ENCODE data around the gene LALBA. TPM values are rescaled to one million over a fixed set of nuclear protein-coding genes. Genes with fewer than 3 reads are reported as not detected.

Gene LALBA
- not detected in 2 replicates for total RNA-seq

DNA sequence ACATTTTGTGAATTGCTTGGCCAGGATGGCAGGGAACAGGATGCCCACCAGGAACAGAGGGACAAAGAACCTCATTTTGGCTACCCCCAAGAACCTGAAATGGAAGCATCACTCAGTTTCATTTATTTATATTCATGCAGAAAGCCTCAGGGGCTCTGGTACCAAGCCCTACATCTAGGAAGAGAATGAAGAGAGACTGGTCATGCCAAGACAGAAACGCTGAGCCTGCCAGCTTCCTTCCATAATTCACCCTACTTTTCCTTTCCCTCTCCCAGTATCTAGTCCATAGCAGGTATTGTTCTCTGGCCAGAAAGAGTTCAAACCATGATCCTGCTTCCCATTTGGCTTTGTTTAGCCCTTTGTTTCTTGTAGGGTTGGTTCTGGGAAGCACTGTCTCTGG is at the start of gene LALBA:
LALBA (minus strand) TSS at position 101 of the 400 bp plus-strand sequence; CDS start at position 75, 26 bp downstream.

DNA sequence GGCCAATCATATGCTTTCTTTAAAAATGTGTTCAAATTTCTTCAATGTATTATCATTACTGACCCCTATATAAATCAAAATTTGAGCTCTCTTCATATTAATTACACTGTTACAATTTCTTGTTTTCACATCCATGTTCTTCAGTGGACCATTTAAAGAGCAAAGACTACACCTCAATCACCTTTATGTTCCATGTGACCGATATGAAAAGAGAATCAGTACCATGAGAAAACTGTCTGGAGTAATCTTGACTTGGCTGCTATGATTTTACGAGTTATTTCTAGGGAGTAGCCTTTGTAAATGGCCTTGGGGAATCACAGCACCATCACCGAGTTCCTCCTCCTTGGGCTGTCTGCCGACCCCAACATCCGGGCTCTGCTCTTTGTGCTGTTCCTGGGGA is 44.5 kb downstream of the LALBA start, which contains the start of gene OR8S1:
OR8S1 (plus strand) TSS at position 301 of the 400 bp plus-strand sequence; CDS start at position 301, 0 bp downstream.

Other genes starting within 250 kb of the LALBA start
- 2.0 and 5.6 TPM in 2 replicates for gene ZNF641, start 219.1 kb downstream of the LALBA start, total RNA-seq
- gene ANP32D, start 97.5 kb downstream of the LALBA start, total RNA-seq: not detected in 2 replicates
- gene C12orf54, start 87.5 kb downstream of the LALBA start, total RNA-seq: 1.5 and 2.6 TPM in 2 replicates
- not detected in 2 replicates for gene OR8S1, start 44.4 kb downstream of the LALBA start, total RNA-seq
- 47.7 and 61.9 TPM in 2 replicates for gene KANSL2, start 112.2 kb upstream of the LALBA start, total RNA-seq
- gene CCNT1, start 146.7 kb upstream of the LALBA start, total RNA-seq: 14.7 and 21.4 TPM in 2 replicates
- 17.3 and 18.2 TPM in 2 replicates for gene ADCY6, start 219.0 kb upstream of the LALBA start, total RNA-seq
- gene CACNB3, start 248.4 kb upstream of the LALBA start, total RNA-seq: 14.7 and 22.0 TPM in 2 replicates

Data from airway epithelial cell (primary cell).